Left kidney (tissue), 8 donors: Measurements from ENCODE around the gene RHOU. TPM values are rescaled to one million over a fixed set of nuclear protein-coding genes. Genes with fewer than 3 reads are reported as not detected.
A peak's percentile ranks its signal among the peaks of the same experiment; 100 is the strongest.
"Not testable (repeated sequence)": the region's sequence is repeated elsewhere in the genome, so short reads cannot be mapped to it uniquely, and the experiment has no call there.

ENCODE experiments used
- DNase-seq: peaks from one replicate; pipeline ENCODE4 v3.0.0-alpha.2; 2013
- long read RNA-seq, 8 donors: transcript quantifications; one replicate each; lab custom pipeline, GENCODE V29; 2026
- polyA plus RNA-seq: library from polyadenylated mRNA; unstranded; fragments of 120-200 nt; gene quantifications from one replicate; pipeline ENCODE4 v1.2.1, GENCODE V29; 2013; ENCODE audit not compliant: insufficient read length

RHOU gene
- polyA plus RNA-seq, result 14.3 TPM
- long read RNA-seq, donor 1, full-length matches to known transcripts, result 12 of 12 reads
- long read RNA-seq, donor 1, partial matches to known transcripts, result 0 of 12 reads
- long read RNA-seq, donor 1, other reads (novel, unspliced or antisense), result 0 of 12 reads
- long read RNA-seq, donor 2, full-length matches to known transcripts, result 8 of 8 reads
- long read RNA-seq, donor 2, partial matches to known transcripts, result 0 of 8 reads
- long read RNA-seq, donor 2, other reads (novel, unspliced or antisense), result 0 of 8 reads
- long read RNA-seq, donor 3, full-length matches to known transcripts, result 5 of 5 reads
- long read RNA-seq, donor 3, partial matches to known transcripts, result 0 of 5 reads
- long read RNA-seq, donor 3, other reads (novel, unspliced or antisense), result 0 of 5 reads
- long read RNA-seq, donor 4, full-length matches to known transcripts, result 1 of 1 reads
- long read RNA-seq, donor 4, partial matches to known transcripts, result 0 of 1 reads
- long read RNA-seq, donor 4, other reads (novel, unspliced or antisense), result 0 of 1 reads
- long read RNA-seq, donor 5, full-length matches to known transcripts, result 10 of 10 reads
- long read RNA-seq, donor 5, partial matches to known transcripts, result 0 of 10 reads
- long read RNA-seq, donor 5, other reads (novel, unspliced or antisense), result 0 of 10 reads
- long read RNA-seq, donor 6, full-length matches to known transcripts, result 5 of 5 reads
- long read RNA-seq, donor 6, partial matches to known transcripts, result 0 of 5 reads
- long read RNA-seq, donor 6, other reads (novel, unspliced or antisense), result 0 of 5 reads
- long read RNA-seq, donor 7, full-length matches to known transcripts, result 15 of 15 reads
- long read RNA-seq, donor 7, partial matches to known transcripts, result 0 of 15 reads
- long read RNA-seq, donor 7, other reads (novel, unspliced or antisense), result 0 of 15 reads
- long read RNA-seq, donor 8, full-length matches to known transcripts, result 1 of 11 reads
- long read RNA-seq, donor 8, partial matches to known transcripts, result 10 of 11 reads
- long read RNA-seq, donor 8, other reads (novel, unspliced or antisense), result 0 of 11 reads

GRCh38 chr1:228734881-228735801, at the start of gene RHOU:
Gene RHOU (plus strand): TSS chr1:228735479. CDS start chr1:228735743, 264 bp downstream.
- peak; percentile 66 for DNase-seq

DNA sequence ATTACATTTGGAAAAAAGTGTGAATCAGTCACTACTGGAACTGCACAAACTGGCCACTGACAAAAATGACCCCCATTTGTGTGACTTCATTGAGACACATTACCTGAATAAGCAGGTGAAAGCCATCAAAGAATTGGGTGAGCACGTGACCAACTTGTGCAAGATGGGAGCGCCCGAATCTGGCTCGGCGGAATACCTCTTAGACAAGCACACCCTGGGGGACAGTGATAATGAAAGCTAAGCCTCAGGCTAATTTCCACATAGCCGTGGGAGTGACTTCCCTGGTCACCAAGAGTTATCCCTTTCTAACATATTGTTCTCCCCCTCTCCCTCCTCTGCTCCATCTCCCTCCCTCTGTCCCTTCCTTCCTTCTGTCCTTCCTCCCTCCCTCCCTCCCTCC, 47.7 kb upstream of the RHOU start:
- no peak for DNase-seq

GRCh38 chr1:228689255-228689654, 46.0 kb upstream of the RHOU start:
- DNase-seq, result no peak

GRCh38 chr1:228691211-228691610, 44.1 kb upstream of the RHOU start:
- DNase-seq, result no peak

- peak; percentile 34 for DNase-seq
Observed at GRCh38 chr1:228691926-228692325, 43.4 kb upstream of the RHOU start.

DNA sequence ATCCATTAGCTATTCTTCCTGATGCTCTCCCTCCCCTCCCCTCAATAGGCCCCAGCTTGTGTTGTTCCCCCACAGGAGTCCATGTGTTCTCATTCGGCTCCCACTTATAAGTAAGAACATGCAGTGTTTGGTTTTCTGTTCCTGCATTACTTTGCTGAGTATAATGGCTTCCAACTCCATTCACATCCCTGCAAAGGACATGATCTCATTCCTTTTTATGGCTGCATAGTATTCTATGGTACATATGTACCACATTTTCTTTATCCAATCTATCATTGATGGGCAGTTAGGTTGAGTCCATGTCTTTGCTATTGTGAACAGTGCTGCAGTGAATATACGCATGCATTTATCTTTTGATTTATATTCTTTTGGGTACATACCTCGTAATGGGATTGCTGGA, 40.8 kb upstream of the RHOU start:
- DNase-seq, result not testable (repeated sequence)

- no peak for DNase-seq
Observed at GRCh38 chr1:228695015-228695955, 40.0 kb upstream of the RHOU start.

- peak; percentile 42 for DNase-seq
Observed at GRCh38 chr1:228697207-228698016, 37.9 kb upstream of the RHOU start.

GRCh38 chr1:228698017-228698329, 37.3 kb upstream of the RHOU start:
- no peak for DNase-seq

DNA sequence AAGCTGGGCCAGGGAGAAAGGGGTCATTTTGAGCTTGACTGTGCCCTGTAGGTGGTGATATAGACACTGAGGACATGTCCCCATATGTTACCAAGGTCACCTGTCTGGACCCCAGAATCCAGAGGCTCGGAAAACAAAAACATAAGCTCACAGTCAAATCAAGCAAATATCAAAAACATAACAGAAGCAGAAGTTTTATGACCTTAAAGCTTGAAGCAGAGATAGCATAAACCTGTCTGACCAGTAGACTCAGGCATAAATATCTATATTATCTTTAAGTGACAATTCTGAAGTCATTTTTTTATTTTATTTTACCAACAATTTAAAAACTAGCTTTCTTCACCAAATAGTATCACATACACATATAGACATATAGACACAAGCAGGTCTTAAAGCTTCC, 32.8 kb upstream of the RHOU start:
- DNase-seq, result no peak

DNA sequence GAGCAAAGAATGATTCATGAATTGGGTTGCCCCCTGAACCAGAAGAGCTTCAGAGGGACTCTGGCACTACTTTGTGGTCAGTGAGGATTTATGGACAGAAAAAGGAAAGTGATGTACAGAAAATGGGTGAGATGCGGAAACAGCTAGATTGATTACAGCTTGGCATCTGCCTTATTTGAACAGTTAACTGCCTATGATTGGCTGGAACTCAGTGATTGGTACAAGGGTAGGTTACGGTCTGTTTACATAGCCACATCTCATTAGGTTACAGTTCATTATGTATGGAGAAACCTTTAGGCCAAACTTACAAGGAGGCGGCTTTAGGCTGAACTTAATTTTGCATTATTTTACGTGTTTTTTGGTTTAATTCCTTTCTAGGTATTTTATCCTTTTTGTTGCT, 29.0 kb upstream of the RHOU start:
- DNase-seq, result no peak

DNA sequence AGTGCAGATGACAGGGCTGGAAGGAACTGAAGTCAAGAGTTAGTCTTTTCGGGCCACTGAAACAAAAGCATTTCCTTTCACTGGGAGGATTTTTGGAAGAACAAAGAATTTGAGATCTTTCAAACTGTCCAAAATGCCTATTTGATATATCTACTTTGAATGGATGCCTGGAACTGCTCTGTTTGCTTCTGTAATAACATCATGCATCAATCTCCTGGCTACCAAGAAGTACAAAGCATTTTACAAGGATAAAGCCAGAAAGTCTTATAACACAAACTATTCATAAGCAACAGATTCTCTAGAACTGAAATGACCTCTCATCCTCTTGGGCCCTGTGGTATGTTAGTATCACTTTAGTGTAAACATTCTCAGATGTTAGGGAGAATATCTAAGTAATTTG, 18.2 kb upstream of the RHOU start:
- DNase-seq, result peak; percentile 29

GRCh38 chr1:228721407-228721806, 13.9 kb upstream of the RHOU start:
- DNase-seq, result no peak

DNA sequence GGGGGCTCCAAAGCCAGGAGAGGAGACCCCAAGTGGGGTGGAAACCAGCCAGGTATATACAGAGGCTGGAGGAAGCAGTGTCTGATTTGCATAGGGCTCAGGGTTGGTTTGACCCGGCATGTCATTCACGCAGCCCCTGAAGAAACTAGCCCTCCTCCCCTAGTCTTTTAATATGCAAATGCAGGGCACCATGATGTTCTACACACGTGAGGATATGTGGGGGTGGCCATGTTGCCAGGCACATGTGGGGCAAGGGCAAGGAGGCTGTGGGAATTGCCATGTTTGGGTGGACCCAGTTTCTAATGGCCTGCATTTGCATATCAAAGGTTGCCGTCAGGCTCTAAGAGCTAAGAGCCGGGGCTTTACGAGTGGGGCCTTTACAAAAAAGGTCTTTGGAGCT, 12.0 kb upstream of the RHOU start:
- DNase-seq, result no peak

DNA sequence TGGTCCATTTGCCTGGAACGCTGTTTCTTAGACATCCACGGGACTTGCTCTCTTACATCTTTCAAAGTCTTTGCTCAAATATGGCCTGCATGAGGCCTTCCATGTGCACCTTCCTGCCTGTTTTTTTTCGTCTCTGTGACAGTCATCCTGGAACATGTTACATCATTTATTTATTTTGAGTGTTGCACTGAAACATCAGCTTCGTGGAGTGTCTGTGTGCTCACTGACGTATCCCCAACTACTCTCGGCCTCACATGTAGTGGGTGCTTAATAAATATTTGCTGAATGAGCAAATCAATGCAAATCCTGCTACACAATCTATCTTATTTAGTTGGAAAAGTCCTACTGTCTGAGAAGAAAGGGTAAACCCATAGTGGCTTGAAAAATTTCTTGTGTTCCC, 11.4 kb upstream of the RHOU start:
- DNase-seq, result no peak

GRCh38 chr1:228725178-228725577, 10.1 kb upstream of the RHOU start:
- DNase-seq, result no peak

DNA sequence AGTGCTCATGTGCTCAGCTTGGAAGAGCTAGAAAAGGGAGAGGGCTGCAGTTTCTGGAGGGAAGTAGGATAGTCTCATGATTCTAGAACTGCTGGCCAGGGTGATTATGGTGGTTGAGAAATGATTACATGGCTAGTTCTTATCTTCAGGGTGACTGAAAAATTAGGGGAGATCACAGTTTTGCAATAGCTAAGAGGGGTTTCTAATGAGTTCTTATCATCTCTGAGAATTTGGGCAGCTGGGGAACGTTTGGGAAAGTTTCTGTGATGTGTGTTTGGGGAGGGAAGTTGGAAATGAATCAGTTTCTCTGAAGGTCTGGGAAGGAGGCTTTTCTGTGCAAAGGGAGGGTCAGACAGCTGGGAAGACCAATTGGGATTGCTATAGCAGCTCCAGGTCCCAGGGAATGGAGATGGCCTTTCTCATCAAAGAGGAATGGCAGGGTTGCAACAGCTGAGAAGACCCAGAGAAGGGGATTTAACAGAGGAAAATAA, 7.6 kb upstream of the RHOU start:
- no peak for DNase-seq

- DNase-seq, result no peak
Observed at GRCh38 chr1:228732426-228732825, 2.9 kb upstream of the RHOU start.

DNA sequence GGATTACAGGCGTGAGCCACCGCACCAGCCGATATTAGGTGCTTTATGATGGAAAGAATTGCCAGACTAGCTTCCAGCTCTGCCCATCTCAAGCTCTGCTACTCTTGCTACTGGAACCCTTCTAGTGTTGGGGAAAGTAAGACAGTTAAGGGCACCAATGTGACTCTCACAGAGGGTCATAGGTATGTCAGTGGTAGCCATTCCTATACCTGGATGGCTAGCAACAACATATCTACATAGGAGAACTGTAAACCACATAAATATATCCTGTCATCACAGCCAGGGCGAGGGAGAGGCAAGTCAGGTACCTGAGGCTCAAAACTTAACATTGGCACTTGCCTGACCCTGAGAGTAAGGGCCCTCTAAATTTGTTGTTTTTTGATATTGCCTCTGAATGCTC, 1.7 kb upstream of the RHOU start:
- no peak for DNase-seq
